Fibroblast of mammary gland (primary cell): ENCODE data around the gene VWA8.
A peak's percentile ranks its signal among the peaks of the same experiment; 100 is the strongest.
"Not testable (repeated sequence)": the region's sequence is repeated elsewhere in the genome, so short reads cannot be mapped to it uniquely, and the experiment has no call there.

Experiments
- DNase-seq: peaks from one replicate; pipeline ENCODE4 v3.0.0-alpha.2; 2010; ENCODE audit warnings: low read depth
- H3K4me3 ChIP-seq: 2 replicates; pipeline ENCODE4 v1.5.1; 2011; ENCODE audit warnings: low read depth, mild to moderate bottlenecking, low read length, moderate library complexity; ENCODE audit not compliant: control insufficient read depth
- CTCF ChIP-seq: conservative IDR thresholded peaks from 2 replicates; pipeline ENCODE4 v1.5.1; 2011; ENCODE audit warnings: low read depth, low read length, inconsistent platforms; ENCODE audit not compliant: control insufficient read depth, insufficient read depth

VWA8 gene

GRCh38 chr13:41652735-41653361, 308.1 kb downstream of the VWA8 start:
- peak; percentile 80 for DNase-seq
- TF ChIP-seq CTCF, result peak; percentile 64
- no peak overlapping the region for H3K4me3 ChIP-seq

DNA sequence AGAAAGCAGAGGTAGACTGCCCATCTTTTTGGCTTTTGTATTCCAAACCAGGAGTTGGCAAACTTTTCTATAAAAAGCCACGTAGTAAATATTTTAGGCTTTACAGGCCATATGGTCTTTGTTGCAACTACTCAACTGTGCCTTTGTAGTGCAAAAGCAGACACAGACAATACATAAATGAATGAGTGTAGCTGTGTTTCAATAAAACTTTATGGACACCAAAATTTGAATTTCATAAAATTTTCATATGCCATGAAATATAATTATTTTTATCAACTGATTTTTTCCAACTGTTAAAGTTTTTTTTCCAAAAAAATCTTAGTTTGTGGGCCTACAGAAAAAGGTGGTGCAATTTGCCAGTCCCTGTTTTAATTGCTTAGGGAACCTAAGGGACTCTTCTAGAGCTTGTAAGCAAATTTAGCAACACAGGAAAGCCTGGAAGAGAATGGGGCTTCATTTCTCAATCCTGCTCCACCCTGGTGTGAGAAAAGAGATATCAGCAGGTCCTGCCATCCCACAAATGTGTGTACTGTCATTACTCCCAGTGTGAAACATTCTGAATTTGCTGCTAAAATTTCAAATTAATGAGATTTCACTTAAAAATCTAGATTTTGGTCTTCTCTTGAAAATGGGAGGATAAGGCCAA, 309.4 kb downstream of the VWA8 start:
- H3K4me3 ChIP-seq, result no peak overlapping the region
- no peak for DNase-seq
- TF ChIP-seq CTCF, result no peak

DNA sequence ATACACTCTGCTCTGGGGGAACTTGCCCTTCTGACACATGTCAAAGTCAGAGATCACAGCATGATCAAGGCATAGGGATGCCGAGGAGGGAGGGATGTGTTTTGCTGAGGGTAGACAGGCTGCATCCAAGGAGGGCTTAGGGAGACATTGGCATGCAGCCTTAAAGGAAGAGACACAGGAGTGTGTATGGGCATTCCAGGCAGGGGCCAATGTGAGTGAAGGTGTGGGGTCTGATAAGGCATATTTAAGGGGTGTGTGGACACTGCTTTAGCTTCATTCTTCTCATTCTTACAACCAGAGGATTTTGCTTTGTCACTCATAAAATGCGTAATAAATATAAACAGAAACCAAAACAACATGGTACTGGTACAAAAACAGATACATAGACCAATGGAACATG, 310.2 kb downstream of the VWA8 start:
- no peak for TF ChIP-seq CTCF
- DNase-seq, result no peak
- H3K4me3 ChIP-seq, result no peak overlapping the region

DNA sequence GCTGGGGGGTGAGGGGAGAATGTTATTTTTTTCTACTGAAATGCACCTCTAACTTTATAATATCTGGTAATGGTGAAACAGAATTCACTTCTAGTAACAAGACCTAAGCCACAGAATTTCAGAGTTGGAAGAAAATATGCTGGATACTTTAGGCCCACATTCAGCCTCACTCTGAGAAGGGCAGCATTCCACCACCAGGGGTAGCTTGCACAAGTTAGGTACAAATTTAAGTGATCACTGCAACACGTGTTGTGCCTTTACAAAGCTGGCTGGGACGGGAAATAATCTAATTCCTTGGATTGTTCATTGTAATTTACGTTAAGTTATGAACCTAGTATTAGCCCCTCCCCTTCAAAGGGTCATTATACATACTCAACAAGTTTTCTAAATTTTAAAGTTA, 311.2 kb downstream of the VWA8 start:
- peak; percentile 43 for TF ChIP-seq CTCF

GRCh38 chr13:41648314-41648935, 312.5 kb downstream of the VWA8 start:
- no peak overlapping the region for H3K4me3 ChIP-seq
- TF ChIP-seq CTCF, result no peak
- DNase-seq, result no peak

More for the DNA sequence above, 311.2 kb downstream of the VWA8 start:
- DNase-seq, result peak; percentile 28
- H3K4me3 ChIP-seq, result no peak overlapping the region

DNA sequence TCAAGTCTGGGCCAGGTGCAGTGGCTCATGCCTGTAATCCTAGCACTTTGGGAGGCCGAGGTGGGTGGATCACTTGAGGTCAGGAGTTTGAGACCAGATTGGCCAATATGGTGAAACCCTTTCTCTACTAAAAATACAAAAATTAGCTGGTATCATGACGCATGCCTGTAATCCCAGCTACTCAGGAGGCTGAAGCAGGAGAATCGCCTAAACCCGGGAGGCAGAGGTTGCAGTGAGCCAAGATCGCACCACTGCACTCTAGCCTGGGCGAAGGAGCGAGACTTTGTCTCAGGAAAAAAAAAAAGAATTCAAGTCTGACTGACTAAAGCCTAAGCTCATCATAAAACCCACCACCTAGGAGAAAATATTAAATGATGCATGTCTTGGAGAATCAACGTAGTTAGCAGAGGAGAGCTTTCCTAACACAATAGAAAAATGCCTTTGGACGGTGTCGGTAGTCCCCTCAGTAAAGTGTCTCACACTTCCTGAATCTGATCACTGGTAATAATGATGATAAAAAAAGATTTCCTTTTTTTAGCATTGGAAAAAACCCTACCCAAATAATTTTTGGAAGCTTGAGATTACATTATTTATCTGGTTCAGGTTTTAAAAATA, 313.1 kb downstream of the VWA8 start:
- not testable (repeated sequence) for H3K4me3 ChIP-seq

GRCh38 chr13:41645331-41645730, 315.6 kb downstream of the VWA8 start:
- no peak for TF ChIP-seq CTCF
- no peak overlapping the region for H3K4me3 ChIP-seq
- peak; percentile 89 for DNase-seq

More for the DNA sequence above, 313.1 kb downstream of the VWA8 start:
- DNase-seq, result not testable (repeated sequence)
